NT2/D1 (cell line): ENCODE data around the gene TTC19.

Source experiments
- DNase-seq: peaks from one replicate; pipeline ENCODE4 v3.0.0-alpha.2; 2011; ENCODE audit warnings: low read depth, low spot score
- H3K27me3 ChIP-seq: 2 replicates; pipeline ENCODE4 v1.6.0; 2011; ENCODE audit warnings: mild to moderate bottlenecking; ENCODE audit not compliant: insufficient read length, insufficient read depth
- H3K36me3 ChIP-seq: 2 replicates; pipeline ENCODE4 v1.6.1; 2011; ENCODE audit warnings: mild to moderate bottlenecking, low read length, mixed read lengths; ENCODE audit not compliant: insufficient read depth, insufficient read length
- H3K4me1 ChIP-seq: 2 replicates; pipeline ENCODE4 v1.5.1; 2011; ENCODE audit not compliant: insufficient read depth, insufficient read length
- H3K4me3 ChIP-seq: 2 replicates; pipeline ENCODE4 v1.5.1; 2011; ENCODE audit warnings: low read depth; ENCODE audit not compliant: insufficient read length
- H3K9ac ChIP-seq: 2 replicates; pipeline ENCODE4 v1.6.0; 2011; ENCODE audit warnings: low read depth; ENCODE audit not compliant: insufficient read length
- H3K9me3 ChIP-seq: 2 replicates; pipeline ENCODE4 v1.5.1; 2011; ENCODE audit warnings: mild to moderate bottlenecking, low read length; ENCODE audit not compliant: insufficient read depth
- SUZ12 ChIP-seq: IDR thresholded peaks from 2 replicates; pipeline ENCODE4 v1.6.1; 2011; ENCODE audit not compliant: insufficient read length, insufficient read depth; ENCODE audit errors: extremely low read depth
- YY1 ChIP-seq: IDR thresholded peaks from 2 replicates; pipeline ENCODE4 v1.6.1; 2011; ENCODE audit not compliant: insufficient read length, insufficient read depth
- ZNF274 ChIP-seq: IDR thresholded peaks from 2 replicates; pipeline ENCODE4 v1.6.1; 2011; ENCODE audit warnings: mild to moderate bottlenecking, low read depth, low read length

Gene TTC19

GRCh38 chr17:16061631-16062030, 62.0 kb downstream of the TTC19 start:
- Histone ChIP-seq H3K27me3 (no peaks in the 10 kb centered on the region), H3K36me3 (peaks cover 69% of the 10 kb centered on the region)

GRCh38 chr17:16066125-16066524, 66.5 kb downstream of the TTC19 start:
- no peak for DNase-seq
- H3K4me3 ChIP-seq = no peak overlapping the region
- H3K4me1 ChIP-seq = no peaks in the 10 kb centered on the region
- peaks cover 79% of the 10 kb centered on the region for H3K36me3 ChIP-seq
- H3K9me3 ChIP-seq = no peaks in the 10 kb centered on the region
- no peaks in the 10 kb centered on the region for H3K27me3 ChIP-seq
- no peak overlapping the region for H3K9ac ChIP-seq
- TF ChIP-seq SUZ12 (no peak), YY1 (no peak), ZNF274 (no peak)

More at GRCh38 chr17:16061631-16062030, 62.0 kb downstream of the TTC19 start:
- Histone ChIP-seq H3K9me3 (no peaks in the 10 kb centered on the region), H3K9ac (no peak overlapping the region), H3K4me1 (no peaks in the 10 kb centered on the region), H3K4me3 (no peak overlapping the region)
- TF ChIP-seq ZNF274 (no peak), SUZ12 (no peak), YY1 (no peak)
- no peak for DNase-seq

- Histone ChIP-seq H3K27me3 (no peaks in the 10 kb centered on the region), H3K36me3 (peaks cover 74% of the 10 kb centered on the region), H3K4me1 (no peaks in the 10 kb centered on the region), H3K4me3 (no peak overlapping the region), H3K9me3 (no peaks in the 10 kb centered on the region), H3K9ac (no peak overlapping the region)
- DNase-seq = no peak
- TF ChIP-seq SUZ12 (no peak), YY1 (no peak), ZNF274 (no peak)
Measured at GRCh38 chr17:16068323-16068722, 68.7 kb downstream of the TTC19 start.

GRCh38 chr17:16072031-16072430, 72.4 kb downstream of the TTC19 start:
- Histone ChIP-seq H3K36me3 (peaks cover 64% of the 10 kb centered on the region), H3K4me1 (no peaks in the 10 kb centered on the region), H3K27me3 (no peaks in the 10 kb centered on the region), H3K9ac (no peak overlapping the region), H3K9me3 (no peaks in the 10 kb centered on the region), H3K4me3 (no peak overlapping the region)
- DNase-seq = no peak
- no peak for TF ChIP-seq YY1

GRCh38 chr17:16073845-16074244, 74.2 kb downstream of the TTC19 start:
- Histone ChIP-seq H3K36me3 (peaks cover 59% of the 10 kb centered on the region), H3K4me1 (no peaks in the 10 kb centered on the region), H3K9me3 (no peaks in the 10 kb centered on the region), H3K4me3 (no peak overlapping the region), H3K27me3 (no peaks in the 10 kb centered on the region), H3K9ac (no peak overlapping the region)
- no peak for DNase-seq
- TF ChIP-seq SUZ12 = no peak

- Histone ChIP-seq H3K4me1 (no peaks in the 10 kb centered on the region), H3K36me3 (peaks cover 62% of the 10 kb centered on the region), H3K9ac (no peak overlapping the region), H3K9me3 (no peaks in the 10 kb centered on the region), H3K4me3 (no peak overlapping the region), H3K27me3 (no peaks in the 10 kb centered on the region)
- TF ChIP-seq SUZ12 (no peak), YY1 (no peak), ZNF274 (no peak)
- no peak for DNase-seq
Measured at GRCh38 chr17:16074423-16074822, 74.8 kb downstream of the TTC19 start.

GRCh38 chr17:16075949-16076348, 76.3 kb downstream of the TTC19 start:
- Histone ChIP-seq H3K36me3 (peaks cover 60% of the 10 kb centered on the region), H3K4me1 (no peaks in the 10 kb centered on the region), H3K9ac (no peak overlapping the region), H3K27me3 (no peaks in the 10 kb centered on the region), H3K9me3 (no peaks in the 10 kb centered on the region), H3K4me3 (no peak overlapping the region)
- no peak for TF ChIP-seq SUZ12
- no peak for TF ChIP-seq YY1
- no peak for TF ChIP-seq ZNF274
- no peak for DNase-seq
